ENCODE results near the gene INPP5A. TPM values are rescaled to one million over a fixed set of nuclear protein-coding genes. Genes with fewer than 3 reads are reported as not detected.

Gene INPP5A
- total and polyA plus RNA-seq, 7 donors, result 17.6 to 132 (median 100) TPM

DNA sequence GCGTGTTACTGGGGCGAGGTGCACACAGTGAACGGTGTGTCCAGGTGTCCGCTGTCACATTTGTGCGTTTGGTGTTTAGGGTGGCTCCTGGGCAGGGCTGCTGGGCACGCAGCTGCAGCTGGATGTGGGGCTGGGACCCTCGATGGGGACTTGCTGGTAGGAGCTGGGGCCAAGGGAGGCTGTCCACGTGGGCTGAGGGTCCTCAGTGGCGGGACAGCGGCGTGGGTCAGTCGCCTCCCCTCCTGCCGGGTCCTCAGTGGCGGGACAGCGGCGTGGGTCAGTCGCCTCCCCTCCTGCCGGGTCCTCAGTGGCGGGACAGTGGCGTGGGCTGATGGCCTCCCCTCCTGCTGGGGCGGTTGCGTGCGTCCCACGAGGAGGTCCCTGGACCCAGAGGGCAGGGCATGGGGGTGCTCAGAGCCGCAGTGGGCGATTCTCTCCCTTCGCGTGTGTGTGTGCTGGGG, 68.5 kb downstream of the INPP5A start:
- intact Hi-C loops (cut with DNase I), result no loop called here
- Histone ChIP-seq H3K27ac (peak overlapping the region in 3 of 4 donors; percentile 1 to 62 (median 61)), H3K36me3 (no peaks in the 10 kb centered on the region), H3K9me3 (no peaks in the 10 kb centered on the region), H3K27me3 (no peaks in the 10 kb centered on the region), H3K4me3 (peak overlapping the region in 1 of 4 donors; percentile 15), H3K4me1 (peaks cover 0 to 71% (median 68%) of the 10 kb centered on the region in 4 donors)
- WGBS, 2 donors, result 75 to 88% methylated on average over 28 of the region's 28 CpGs
- TF ChIP-seq EP300 (IDR thresholded peaks at IDR 0.05) (no peak), POLR2A (IDR thresholded peaks at IDR 0.05) (no peak), POLR2AphosphoS5 (IDR thresholded peaks at IDR 0.05) (no peak)
- TF ChIP-seq, protein P1, sequence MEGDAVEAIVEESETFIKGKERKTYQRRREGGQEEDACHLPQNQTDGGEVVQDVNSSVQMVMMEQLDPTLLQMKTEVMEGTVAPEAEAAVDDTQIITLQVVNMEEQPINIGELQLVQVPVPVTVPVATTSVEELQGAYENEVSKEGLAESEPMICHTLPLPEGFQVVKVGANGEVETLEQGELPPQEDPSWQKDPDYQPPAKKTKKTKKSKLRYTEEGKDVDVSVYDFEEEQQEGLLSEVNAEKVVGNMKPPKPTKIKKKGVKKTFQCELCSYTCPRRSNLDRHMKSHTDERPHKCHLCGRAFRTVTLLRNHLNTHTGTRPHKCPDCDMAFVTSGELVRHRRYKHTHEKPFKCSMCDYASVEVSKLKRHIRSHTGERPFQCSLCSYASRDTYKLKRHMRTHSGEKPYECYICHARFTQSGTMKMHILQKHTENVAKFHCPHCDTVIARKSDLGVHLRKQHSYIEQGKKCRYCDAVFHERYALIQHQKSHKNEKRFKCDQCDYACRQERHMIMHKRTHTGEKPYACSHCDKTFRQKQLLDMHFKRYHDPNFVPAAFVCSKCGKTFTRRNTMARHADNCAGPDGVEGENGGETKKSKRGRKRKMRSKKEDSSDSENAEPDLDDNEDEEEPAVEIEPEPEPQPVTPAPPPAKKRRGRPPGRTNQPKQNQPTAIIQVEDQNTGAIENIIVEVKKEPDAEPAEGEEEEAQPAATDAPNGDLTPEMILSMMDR (IDR thresholded peaks at IDR 0.05), result no peak
- DNase-seq, result peak; percentile 64

DNA sequence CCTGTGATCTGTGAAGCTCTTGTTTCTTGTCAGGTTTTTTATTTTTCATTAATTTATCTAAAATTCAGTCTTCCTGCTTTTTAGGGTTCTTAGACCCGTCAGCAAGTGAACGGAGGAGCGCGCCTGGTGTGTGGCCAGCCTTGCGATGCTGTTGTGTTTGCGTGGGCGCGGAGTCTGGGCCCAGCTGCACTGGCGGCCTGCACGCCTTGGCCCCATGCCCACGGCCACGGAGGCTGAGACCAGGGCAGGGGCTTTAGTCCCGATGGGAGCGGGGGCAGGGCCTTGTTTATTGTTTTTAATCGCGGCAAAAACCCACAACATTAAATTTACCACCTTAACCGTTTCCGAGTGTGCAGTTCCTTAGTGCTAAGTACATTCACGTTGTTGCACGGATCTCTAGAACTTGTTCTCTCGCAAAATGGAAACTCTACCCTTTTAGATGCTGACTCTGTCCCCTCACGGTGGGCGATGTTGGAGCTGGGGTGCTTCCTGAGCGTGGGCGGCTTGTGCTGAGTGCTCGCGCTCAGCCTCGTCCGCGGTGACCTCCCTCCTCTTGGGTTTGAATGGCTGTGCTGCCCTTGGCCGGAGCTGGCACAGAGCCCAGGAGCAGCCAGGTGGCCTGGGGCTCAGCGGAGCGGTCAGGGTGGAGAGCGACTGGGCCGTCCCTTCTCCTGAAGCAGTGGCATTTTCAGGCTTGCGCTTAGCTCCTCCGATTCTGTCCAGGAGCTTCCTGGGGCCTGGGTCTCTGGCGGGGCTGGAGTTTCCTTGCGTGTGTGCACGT, 69.1 kb downstream of the INPP5A start:
- intact Hi-C loops (cut with DNase I), result no loop called here
- 83 to 85% methylated on average over 40 of the region's 40 CpGs for WGBS, 2 donors
- DNase-seq, result peak; percentile 74
- H3K9me3 ChIP-seq, result no peaks in the 10 kb centered on the region
- peak overlapping the region in 2 of 4 donors; percentile 61 to 62 for H3K27ac ChIP-seq
- peak overlapping the region in 1 of 4 donors; percentile 15 for H3K4me3 ChIP-seq
- H3K4me1 ChIP-seq, result peaks cover 0 to 75% (median 68%) of the 10 kb centered on the region in 4 donors
- TF ChIP-seq POLR2A (IDR thresholded peaks at IDR 0.05) (no peak), EP300 (IDR thresholded peaks at IDR 0.05) (no peak), POLR2AphosphoS5 (IDR thresholded peaks at IDR 0.05) (peak in 1 of 4 donors; percentile 19)
- TF ChIP-seq, protein P1 (IDR thresholded peaks at IDR 0.05), result no peak
- H3K36me3 ChIP-seq, result no peaks in the 10 kb centered on the region
- no peaks in the 10 kb centered on the region for H3K27me3 ChIP-seq

DNA sequence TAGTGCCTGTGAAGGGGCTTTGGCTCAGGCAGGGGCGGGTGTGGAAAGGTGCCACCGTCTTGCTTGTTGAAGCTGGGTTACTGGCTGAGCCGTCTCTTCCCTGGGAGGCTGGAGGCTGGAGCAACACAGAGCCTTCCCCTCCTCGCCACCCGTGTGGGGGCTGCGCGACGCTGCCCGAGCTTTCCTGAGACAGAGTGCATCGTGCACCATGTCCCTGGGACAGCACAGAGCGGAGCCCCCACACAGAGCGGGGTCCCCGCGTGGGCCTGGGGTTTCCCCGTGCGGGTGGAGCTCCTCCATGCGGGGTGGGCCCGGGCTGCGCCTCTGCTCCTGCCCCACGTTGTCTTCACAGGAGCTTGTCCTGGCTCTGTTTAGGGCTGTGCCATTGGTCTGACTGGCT, 69.9 kb downstream of the INPP5A start:
- Histone ChIP-seq H3K27ac (peak overlapping the region in 2 of 4 donors; percentile 61 to 62), H3K36me3 (no peaks in the 10 kb centered on the region), H3K9me3 (no peaks in the 10 kb centered on the region), H3K27me3 (no peaks in the 10 kb centered on the region), H3K4me1 (peaks cover 0 to 82% (median 72%) of the 10 kb centered on the region in 4 donors), H3K4me3 (peak overlapping the region in 1 of 4 donors; percentile 15)
- 92 to 96% methylated on average over 20 of the region's 20 CpGs for WGBS, 2 donors
- intact Hi-C loops (cut with DNase I), result no loop called here
- TF ChIP-seq, protein P1 (IDR thresholded peaks at IDR 0.05), result no peak
- TF ChIP-seq EP300 (IDR thresholded peaks at IDR 0.05) (no peak), POLR2AphosphoS5 (IDR thresholded peaks at IDR 0.05) (no peak), POLR2A (IDR thresholded peaks at IDR 0.05) (no peak)
- DNase-seq, result peak; percentile 59

DNA sequence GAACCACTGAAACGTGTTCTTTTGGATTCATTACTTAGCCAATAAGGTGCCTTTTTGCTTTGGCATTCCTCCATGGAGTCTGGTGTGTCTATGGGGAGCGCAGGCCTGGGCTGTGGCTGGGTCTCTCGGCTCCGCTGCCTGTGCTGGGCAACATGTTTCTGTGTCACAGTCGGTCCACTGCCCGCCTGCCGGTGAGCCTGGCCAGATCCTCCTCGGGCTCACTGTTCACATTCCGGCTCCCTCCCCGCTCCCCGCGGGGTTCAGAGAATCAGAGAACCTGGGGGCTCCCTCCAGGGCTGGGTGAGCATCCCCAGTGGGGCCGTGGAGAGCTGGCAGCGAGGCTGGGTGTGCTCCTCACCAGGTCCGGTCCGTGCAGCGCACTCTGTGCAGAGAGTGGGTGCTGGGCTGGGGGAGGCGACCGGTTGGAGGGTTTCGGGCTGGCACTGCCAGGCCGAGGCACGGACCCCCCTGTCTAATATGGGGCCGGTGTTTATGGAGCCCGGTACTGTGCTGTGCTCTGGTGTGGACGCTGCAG, 70.4 kb downstream of the INPP5A start:
- Histone ChIP-seq H3K4me3 (no peak overlapping the region), H3K27me3 (no peaks in the 10 kb centered on the region), H3K27ac (peak overlapping the region in 3 of 4 donors; percentile 30 to 62 (median 61)), H3K4me1 (peaks cover 0 to 87% (median 73%) of the 10 kb centered on the region in 4 donors), H3K9me3 (no peaks in the 10 kb centered on the region), H3K36me3 (no peaks in the 10 kb centered on the region)
- peak; percentile 72 for DNase-seq
- TF ChIP-seq, protein P1 (IDR thresholded peaks at IDR 0.05), result no peak
- no peak for TF ChIP-seq POLR2A (IDR thresholded peaks at IDR 0.05)
- no peak for TF ChIP-seq EP300 (IDR thresholded peaks at IDR 0.05)
- TF ChIP-seq POLR2AphosphoS5 (IDR thresholded peaks at IDR 0.05), result no peak
- 93 to 97% methylated on average over 25 of the region's 25 CpGs for WGBS, 2 donors
- intact Hi-C loops (cut with DNase I), result no loop called here

All from sigmoid colon (tissue), 7 donors.